HG03439 (cell line): Measurements from ENCODE around the gene AHNAK.
"Not testable (repeated sequence)": the region's sequence is repeated elsewhere in the genome, so short reads cannot be mapped to it uniquely, and the experiment has no call there.

Experiments used
- ATAC-seq: cut with Tn5 transposase; IDR thresholded peaks from one replicate; pipeline ENCODE4 v1.9.1; 2021; ENCODE audit warnings: mild to moderate bottlenecking, moderate library complexity; ENCODE audit not compliant: unreplicated experiment

The AHNAK gene, protein sequence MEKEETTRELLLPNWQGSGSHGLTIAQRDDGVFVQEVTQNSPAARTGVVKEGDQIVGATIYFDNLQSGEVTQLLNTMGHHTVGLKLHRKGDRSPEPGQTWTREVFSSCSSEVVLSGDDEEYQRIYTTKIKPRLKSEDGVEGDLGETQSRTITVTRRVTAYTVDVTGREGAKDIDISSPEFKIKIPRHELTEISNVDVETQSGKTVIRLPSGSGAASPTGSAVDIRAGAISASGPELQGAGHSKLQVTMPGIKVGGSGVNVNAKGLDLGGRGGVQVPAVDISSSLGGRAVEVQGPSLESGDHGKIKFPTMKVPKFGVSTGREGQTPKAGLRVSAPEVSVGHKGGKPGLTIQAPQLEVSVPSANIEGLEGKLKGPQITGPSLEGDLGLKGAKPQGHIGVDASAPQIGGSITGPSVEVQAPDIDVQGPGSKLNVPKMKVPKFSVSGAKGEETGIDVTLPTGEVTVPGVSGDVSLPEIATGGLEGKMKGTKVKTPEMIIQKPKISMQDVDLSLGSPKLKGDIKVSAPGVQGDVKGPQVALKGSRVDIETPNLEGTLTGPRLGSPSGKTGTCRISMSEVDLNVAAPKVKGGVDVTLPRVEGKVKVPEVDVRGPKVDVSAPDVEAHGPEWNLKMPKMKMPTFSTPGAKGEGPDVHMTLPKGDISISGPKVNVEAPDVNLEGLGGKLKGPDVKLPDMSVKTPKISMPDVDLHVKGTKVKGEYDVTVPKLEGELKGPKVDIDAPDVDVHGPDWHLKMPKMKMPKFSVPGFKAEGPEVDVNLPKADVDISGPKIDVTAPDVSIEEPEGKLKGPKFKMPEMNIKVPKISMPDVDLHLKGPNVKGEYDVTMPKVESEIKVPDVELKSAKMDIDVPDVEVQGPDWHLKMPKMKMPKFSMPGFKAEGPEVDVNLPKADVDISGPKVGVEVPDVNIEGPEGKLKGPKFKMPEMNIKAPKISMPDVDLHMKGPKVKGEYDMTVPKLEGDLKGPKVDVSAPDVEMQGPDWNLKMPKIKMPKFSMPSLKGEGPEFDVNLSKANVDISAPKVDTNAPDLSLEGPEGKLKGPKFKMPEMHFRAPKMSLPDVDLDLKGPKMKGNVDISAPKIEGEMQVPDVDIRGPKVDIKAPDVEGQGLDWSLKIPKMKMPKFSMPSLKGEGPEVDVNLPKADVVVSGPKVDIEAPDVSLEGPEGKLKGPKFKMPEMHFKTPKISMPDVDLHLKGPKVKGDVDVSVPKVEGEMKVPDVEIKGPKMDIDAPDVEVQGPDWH (N-terminal part only)

DNA sequence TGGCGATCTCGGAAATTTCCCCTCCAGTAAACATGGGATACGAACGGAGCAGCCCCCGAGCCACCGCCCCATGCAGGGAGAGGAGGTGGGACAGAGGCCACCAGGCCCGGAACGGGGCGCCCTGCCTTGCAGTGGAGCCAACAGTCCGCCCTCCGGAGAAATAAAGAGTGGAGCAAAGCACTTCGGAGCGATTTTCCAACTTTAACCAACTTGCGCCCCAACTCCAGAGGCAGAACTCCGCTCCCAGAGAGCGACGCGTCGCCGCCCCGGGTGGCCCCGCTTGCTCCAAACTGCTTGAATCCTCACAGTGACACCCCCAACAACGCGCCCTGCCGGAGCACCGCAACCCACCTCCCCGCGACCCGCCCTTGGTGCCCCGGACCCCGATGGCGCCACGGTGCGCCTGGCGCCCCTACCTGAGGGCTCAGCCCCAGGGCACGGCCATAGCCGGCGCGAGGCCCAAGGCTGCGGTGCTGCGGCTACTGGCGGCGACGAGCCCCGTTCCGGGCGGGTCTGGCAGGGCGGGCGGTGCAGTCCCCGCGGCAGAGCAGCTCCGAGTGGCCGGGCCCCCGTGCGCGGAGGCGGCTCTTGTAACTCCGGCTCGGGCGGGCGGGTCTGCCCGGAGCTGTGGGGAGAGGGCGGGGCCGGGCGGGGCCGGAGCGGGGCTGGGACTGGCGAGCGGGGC lies at the start of gene AHNAK:
Gene AHNAK, minus strand, starts transcription at position 563 of the 685 bp plus-strand sequence. CDS start 10,708 bp downstream, outside the sequence.
- no peak for ATAC-seq

GRCh38 chr11:62595124-62595523 lies 48.5 kb upstream of the AHNAK start:
- ATAC-seq = no peak

GRCh38 chr11:62593434-62594044 lies 46.9 kb upstream of the AHNAK start:
- no peak for ATAC-seq

DNA sequence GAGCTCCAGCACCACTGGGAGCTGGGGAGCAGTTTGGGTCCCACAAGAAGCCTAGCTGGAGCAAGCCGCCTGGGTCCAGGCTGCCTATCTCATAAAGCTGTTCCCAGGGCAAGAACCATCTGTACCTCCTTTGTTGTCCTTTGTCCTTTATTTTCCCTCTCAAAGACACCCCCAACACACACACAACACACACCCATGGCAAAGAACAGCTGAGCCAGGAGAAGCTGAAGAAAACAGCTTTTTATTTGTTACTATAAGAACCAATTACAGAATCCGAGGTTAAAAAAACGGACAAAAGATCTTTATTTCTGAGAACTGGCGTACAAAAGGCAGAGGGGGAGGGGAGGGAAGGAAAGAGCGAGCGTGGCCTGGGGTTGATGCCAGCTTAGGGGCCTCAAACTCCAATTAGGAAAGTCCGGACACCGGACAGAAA lies 46.4 kb upstream of the AHNAK start:
- ATAC-seq = no peak

- no peak for ATAC-seq
Observed at GRCh38 chr11:62592146-62592815, 45.7 kb upstream of the AHNAK start.

DNA sequence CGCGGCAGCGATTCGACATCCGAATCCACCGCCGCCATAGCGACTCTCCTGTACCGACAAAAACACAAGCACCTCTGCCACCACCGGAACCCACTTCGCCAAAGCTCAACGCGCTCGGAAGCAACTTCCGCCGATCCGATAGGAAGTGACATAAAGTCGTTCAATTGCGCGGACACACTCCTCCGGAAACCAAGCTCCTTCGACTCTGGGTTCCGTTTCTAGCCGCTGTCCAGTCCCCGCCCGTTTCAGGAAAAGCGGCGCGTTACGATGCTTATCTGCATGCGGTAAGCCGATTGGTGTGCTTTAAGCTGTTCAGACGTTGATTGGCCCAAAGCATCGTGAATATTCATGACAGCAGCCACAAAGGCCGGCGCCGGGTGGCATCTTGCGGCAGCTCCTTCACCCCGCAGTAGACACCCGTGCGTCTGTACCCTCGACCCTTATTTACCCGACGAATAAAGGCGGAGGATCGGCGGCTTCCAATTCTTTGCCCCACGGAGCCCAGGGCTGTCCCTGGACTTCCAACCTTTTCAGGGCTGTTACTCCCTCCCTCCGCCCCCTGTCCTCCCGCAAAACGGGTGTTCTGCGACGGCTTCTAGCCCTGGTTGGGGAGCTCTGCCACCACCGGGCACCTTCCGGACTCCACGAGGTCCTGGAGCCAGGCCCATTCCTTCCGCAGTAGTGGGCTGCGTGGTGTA lies 45.0 kb upstream of the AHNAK start, which contains the start of gene TUT1:
Gene TUT1, minus strand, starts transcription at position 76 of the 698 bp plus-strand sequence. Its CDS starts 38 bp downstream, at position 38.
- peak; percentile 87 for ATAC-seq

GRCh38 chr11:62588966-62589637 lies 42.5 kb upstream of the AHNAK start:
- ATAC-seq = no peak

GRCh38 chr11:62585356-62585755 lies 38.8 kb upstream of the AHNAK start:
- ATAC-seq = not testable (repeated sequence)

GRCh38 chr11:62581735-62582134 lies 35.1 kb upstream of the AHNAK start:
- ATAC-seq = not testable (repeated sequence)

GRCh38 chr11:62580959-62581715 lies 34.5 kb upstream of the AHNAK start:
- ATAC-seq = no peak

GRCh38 chr11:62579252-62579651 lies 32.6 kb upstream of the AHNAK start:
- no peak for ATAC-seq

DNA sequence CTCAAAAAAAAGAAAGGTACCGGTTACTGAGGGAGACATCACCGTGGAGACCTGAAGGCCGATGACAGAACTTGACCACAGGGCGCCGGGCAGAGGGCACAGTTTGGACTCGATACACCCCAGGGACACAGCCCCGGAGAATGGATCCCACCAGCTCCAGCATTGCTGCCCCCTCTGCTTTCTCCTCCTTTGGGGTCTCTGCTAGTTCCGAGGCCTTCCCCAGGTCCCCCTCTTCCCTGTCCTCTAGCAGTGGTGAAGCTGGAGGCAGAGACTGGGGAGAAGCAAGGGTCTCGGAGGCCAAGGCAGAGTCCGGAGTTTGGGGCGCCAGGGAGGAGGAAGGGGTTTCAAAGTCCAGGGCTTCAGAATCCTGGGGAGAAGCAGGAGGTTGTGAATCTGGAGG lies 31.9 kb upstream of the AHNAK start:
- ATAC-seq = no peak

DNA sequence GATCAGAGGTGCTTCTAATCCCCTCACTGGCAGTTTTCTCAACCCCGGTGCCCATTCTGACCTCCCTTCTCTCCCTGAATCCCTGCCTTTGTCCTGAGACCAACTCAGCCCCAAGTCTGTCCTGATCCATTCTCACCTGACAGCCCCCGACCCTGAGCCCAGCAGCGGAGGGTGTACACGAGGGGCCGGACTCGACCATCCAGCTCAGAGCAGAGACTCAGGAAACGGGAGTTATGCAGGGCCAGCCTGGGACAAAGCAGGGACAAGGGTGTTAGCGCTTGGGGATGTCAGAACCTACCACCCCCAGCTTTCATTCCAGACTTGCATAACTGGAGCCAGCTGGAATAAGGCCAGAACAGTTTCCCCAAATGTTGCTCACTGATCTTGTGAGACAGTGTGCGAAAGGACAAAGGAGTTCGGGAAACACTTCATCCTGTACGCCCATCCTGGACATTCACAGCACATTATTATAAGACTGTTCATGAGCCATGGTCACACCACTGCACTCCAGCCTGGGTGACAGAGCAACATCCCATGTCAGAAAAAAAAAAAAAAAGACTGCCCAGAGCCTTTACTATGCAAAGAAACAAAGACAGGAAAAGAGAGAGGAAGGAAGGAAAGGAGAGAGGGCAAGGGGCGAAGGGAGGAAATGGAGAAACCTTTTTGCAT lies 30.6 kb upstream of the AHNAK start:
- no peak for ATAC-seq

DNA sequence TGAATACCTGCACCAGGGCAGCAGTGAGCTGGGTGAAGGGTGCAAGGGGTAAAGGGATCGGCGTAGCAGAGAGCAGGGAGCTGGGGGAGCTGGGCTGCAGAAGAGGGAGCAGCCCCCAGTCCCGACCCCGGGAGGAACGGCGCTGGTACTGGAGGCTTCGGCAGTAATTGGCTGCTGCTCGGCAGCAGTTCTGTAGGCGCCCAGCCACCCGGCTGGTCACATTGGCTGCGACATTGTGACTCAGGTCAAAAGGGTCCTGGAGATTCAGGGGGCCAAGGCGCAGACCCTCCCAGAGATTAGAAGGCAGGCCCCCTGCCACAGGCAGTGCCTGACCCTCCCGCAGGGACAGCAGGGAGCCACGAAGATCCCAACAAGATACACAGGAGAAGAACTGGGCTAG lies 29.2 kb upstream of the AHNAK start:
- ATAC-seq = no peak

DNA sequence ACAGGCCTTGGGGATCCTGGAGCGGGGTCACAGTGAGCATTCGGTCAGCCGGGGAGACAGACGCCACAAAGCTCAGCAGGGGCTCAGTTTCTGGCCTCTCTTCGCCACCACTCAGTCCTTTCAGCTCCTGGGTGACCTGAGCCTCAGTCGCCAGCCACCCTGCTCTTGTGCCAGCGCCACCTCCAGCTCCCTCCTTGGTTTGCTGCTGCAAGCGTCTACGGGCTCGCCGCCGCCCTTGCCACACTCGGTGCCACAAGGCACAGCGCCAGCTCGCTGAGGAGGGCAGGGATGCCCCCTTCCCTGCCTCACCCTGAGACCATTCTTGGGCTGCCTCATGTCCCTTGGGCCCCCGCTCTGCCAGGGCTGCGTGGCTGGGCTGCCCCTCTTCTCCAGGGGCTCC lies 28.6 kb upstream of the AHNAK start:
- ATAC-seq = no peak

GRCh38 chr11:62574363-62575071 lies 27.9 kb upstream of the AHNAK start:
- ATAC-seq = peak; percentile 7
